SK-MEL-5 (cell line): ENCODE data around the gene MT1G. TPM values are rescaled to one million over a fixed set of nuclear protein-coding genes. Genes with fewer than 3 reads are reported as not detected.
"Not testable (repeated sequence)": the region's sequence is repeated elsewhere in the genome, so short reads cannot be mapped to it uniquely, and the experiment has no call there.

Experiments
- DNase-seq: peaks from one replicate; pipeline ENCODE4 v3.0.0-alpha.2; 2016; ENCODE audit warnings: low read depth, low spot score
- in situ Hi-C: cut with HindIII; loops from 2 replicates; pipeline ENCODE4 v1.10.0; 2016; ENCODE audit warnings: low sequenced_read_pairs, high pct_unique_total_duplicates, low pct_unique_long_range_greater_than_20kb
- total RNA-seq: library from RNA; depleted of rRNA; stranded (reverse); fragments of >200 nt; shearing (Covaris generic); gene quantifications from 2 replicates; pipeline ENCODE4 v1.2.3, GENCODE V29; 2014

The MT1G gene
- total RNA-seq, 1 experiment from 2014 or later = not detected

GRCh38 chr16:56672171-56672570 lies 4.3 kb upstream of the MT1G start:
- in situ Hi-C loops, DNase-seq: not testable (repeated sequence)

- in situ Hi-C loops = not testable (repeated sequence)
Measured at GRCh38 chr16:56671691-56672090, 3.8 kb upstream of the MT1G start.

GRCh38 chr16:56670620-56670934 lies 2.7 kb upstream of the MT1G start:
- in situ Hi-C loops = no loop called here
- no peak for DNase-seq

More at GRCh38 chr16:56671691-56672090, 3.8 kb upstream of the MT1G start:
- DNase-seq = not testable (repeated sequence)

- no peak for DNase-seq
- in situ Hi-C loops = no loop called here
Measured at GRCh38 chr16:56669840-56670619, 2.2 kb upstream of the MT1G start.

- in situ Hi-C loops = no loop called here
- DNase-seq = no peak
Measured at GRCh38 chr16:56669005-56669839, 1.4 kb upstream of the MT1G start, which contains the start of gene MT1H. MT1H (plus strand) TSS chr16:56669814; CDS start chr16:56669885, 71 bp downstream.

DNA sequence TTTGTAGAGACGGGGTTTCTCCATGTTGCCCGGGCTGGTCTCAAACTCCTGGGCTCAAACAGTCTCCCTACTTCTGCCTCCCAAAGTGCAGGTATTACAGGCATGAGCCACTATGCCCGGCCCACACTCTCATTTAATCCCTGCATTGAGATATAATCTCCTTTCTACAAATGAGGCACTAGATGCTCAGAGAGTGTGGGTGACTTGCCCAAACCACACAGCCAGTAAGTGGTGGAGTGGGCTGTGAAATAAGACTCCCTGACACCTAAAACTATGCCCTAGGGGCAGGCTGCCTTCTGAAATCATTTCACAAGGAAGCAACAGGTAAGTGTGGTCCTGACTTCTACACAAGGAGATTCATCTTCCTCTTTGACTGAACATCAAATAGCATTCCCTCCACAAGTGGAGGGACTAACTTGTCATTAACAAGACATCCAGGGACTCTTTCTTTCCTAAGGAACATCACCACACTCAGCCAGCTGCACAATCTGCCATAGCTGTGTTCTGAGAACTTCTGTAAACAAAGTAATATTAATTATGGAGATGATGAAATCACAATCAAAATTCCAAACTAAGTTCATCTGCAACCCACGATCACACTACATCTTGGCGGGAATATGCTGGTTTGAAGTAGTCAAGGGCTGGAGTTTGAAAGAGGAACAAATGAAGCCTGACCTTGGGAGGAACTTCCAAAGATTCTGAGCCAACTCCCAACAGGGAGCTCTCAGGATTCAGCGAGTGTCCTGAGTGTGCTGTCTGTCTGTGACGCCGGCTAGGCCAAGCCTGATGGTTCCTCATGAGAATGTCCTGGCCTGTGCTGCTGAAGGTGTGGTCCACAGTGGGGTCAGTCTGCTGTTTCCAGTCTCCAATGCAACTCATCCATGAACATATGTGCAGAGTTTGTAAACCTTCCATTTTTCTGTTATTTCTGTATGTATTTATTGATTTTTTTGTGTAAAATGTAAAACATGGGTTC lies 2.3 kb downstream of the MT1G start:
- DNase-seq, in situ Hi-C loops: not testable (repeated sequence)

DNA sequence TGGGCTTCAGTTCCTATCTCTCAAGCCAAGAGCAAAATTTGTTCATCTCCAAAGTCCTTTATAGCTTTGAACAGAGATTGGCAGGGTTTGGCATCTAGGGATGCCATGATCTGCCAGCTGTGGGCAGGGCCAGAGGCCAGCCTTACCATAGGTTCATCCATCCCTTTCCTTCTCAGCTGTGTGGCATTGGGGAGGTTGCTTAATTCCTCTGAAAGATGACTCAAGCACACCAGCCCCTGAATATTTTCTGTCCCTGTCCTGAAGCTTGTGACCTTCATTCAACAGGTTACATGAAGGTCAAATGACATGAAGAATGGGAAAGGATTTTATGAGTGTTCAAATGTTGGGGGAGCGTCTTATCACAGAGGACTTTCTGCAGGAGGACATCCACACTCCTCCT lies 3.4 kb downstream of the MT1G start:
- in situ Hi-C loops = no loop called here
- no peak for DNase-seq

DNA sequence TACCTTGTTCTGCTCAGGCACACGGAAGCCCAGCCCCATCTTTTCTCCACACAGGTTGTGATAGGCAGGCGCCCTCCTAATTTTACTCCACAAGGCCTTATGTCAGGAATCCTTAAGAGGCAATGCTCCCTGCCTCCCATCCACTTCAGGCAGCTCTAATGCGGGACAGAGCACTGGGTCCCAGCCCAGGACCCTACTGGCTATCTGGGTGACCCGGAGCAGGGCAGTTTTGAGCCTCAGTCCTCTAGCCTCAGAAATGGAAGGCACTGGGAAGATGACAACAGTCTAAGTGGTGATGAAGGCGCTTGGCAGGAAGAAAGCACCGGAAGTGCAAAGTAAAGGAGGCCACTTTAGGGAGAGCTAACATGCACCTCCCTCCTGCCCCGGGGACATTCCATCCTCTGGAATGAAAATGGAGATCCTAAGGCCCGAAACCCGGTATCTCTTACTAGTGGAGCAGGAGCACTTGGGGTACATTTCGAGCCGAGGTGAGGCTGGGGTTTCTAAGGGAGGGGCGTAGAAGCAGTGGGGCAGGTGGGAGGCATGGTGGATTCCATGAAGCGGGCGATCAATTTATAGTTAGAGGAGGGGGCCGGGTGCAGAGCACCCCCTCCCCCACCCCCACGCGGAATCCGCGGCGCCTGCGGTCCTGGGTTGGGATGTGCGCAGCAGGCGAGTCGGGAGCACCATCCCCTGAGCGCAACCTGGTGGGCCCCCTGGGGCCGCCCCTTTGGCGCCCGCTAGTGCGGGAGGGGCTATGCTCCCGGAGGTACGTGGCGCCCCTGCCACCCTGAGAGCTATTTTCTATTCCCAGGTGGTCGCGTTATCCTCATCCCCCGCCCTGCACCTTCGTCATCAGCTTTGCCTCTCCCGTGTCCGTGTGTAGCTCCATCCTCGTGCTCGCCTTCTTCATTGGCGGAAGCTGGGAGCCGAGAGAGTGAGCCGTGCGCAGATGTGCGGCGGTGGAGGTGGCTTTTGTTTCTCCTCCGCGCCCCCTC lies 5.2 kb downstream of the MT1G start:
- in situ Hi-C loops = no loop called here
- DNase-seq = no peak

GRCh38 chr16:56658327-56658875 lies 9.5 kb downstream of the MT1G start:
- in situ Hi-C loops = no loop called here

DNA sequence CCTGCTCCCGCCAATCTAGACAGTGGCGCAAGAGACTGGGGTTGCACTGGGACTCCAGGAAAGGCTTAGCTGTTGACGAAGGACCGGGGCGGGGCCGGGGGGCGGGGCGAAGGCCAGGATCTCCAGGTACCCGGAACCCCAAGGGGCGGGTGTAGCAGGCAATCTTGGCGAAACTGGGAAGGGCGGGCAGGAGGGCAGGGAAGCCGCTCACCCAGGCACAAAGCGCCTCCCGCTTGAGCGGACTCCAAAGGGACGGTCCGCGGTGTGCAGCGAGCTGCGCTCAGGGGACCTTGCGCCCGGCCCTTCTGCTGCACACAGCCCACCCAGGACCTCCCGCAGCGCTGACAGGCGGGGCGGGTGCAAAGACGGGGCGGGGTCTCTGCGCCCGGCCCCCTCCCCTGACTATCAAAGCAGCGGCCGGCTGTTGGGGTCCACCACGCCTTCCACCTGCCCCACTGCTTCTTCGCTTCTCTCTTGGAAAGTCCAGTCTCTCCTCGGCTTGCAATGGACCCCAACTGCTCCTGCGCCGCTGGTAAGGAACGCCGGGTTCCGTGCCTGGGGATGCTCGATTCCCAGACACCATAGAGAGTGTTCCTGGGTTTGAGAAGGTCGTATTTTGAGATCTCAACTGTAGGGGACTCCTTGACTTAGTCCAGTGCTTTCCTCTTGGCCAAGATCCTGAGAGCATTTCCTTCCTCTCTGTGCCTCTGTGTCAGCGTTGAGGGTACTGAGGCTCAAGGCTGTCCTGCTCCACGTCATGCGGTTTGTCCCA lies 10.1 kb downstream of the MT1G start, which contains the start of gene MT1F:
MT1F (plus strand) TSS at position 405 of the 772 bp plus-strand sequence; CDS start at position 505, 100 bp downstream.
- in situ Hi-C loops = no loop called here

More at GRCh38 chr16:56658327-56658875, 9.5 kb downstream of the MT1G start:
- no peak for DNase-seq

DNA sequence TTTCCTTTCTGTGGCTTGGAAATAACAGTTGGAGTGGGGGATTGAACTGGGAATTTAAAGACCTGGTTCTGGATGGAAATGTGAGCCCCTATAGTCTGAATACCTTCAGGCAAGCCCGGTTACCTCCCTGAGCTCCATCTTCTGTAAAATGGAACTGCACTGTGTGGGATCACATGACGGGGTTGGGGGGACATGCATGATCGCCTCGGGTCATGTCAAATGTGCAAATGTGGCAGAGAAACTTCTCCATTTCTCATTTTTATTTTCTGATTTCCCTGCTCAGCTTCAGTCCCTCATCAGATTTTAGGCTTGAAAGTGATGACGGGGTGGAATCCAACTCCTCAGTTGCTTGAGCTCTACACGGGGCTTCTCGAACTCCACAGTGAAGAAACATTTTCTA lies 14.6 kb downstream of the MT1G start:
- DNase-seq = no peak
- in situ Hi-C loops = no loop called here

More for the DNA sequence above, 10.1 kb downstream of the MT1G start, which contains the start of gene MT1F:
- DNase-seq = peak; percentile 37

- in situ Hi-C loops = no loop called here
- no peak for DNase-seq
Measured at GRCh38 chr16:56652600-56652999, 15.3 kb downstream of the MT1G start.

- in situ Hi-C loops = no loop called here
- DNase-seq = no peak
Measured at GRCh38 chr16:56651586-56651985, 16.3 kb downstream of the MT1G start, which contains the start of gene MT1B. MT1B (plus strand) TSS chr16:56651886; CDS start chr16:56651954, 68 bp downstream.

DNA sequence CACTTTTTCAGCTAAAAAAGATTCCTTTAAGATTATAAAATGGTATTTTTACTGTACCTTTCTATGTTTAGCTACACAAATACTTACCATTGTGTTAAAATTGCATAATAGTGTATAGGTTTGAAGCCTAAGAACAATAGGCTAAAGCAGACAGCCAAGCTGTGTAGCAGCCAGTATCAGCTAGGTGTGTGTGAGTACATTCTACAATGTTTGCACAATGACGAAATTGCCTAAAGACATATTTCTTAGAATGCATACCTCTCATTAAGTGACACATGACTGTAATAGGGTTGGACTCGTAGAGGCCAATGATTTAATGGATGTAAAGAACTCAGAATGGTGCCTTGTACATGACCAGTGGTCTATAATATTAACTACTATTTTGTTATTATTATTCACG lies 18.0 kb downstream of the MT1G start:
- in situ Hi-C loops = no loop called here
- DNase-seq = no peak

DNA sequence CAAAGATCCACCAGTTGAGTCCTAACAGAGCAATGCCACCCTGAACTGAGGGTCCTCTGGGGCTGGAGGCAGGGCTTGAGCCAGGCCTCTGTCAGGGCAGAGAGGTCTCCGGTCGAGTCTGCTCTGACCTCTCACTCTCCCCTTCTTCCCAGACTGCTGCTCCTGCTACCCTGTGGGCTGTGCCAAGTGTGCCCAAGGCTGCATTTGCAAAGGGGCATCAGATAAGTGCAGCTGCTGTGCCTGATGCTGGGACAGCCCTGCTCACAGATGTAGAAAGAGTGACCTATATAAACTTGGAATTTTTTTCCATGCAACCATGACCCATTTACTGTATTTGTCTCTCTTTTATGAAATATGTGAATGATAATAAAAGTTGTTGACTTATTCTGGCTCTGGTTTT lies 18.6 kb downstream of the MT1G start:
- in situ Hi-C loops = no loop called here
- no peak for DNase-seq
